ENCODE measurements around the gene TMEM185A.
"Not testable (repeated sequence)": the region's sequence is repeated elsewhere in the genome, so short reads cannot be mapped to it uniquely, and the experiment has no call there.

TMEM185A gene

DNA sequence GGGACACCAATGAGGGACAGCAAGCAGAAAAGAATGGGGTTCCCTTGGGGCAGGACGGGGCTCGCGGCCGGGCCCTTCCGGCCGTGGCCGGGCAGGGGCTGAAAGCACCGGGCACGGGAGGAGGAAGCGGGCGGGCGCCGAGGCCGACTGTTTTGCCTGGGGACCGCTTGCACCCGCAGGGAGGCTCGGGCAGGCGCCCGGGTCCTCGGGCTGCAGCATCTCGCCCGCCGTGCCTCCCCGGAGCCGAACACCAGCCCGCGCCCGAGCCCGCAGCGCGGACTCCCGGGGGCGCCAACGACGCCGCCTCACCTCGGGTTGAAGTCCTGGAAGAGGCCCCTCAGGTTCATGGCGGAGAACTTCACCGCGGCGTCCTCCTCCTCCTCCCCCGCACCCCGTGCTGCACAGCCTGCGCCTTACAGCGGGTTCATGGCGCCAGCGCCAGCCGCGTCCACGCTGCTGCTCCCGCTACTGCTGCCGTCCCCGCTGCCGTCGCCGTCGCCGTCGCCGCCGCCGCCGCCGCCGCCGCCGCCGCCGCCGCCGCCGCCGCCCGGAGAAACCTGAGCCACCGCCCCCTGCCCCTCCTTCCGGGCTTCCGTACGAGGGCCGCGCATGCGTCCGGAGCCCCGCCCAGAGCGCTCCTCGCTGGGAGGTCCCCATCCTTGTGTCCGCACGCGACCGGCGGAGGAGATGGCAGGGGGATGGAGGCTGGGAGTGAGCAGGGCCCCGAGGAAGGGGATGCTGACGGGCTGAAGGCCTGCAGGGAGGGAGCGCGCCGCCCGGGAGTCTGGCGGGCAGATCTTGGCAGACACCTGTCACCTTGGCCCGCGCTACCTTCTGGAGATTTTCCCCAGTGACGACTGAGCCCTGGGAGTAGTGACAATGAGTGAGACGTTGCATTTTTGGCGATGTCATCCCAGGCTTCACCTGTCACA is at the start of gene TMEM185A:
TMEM185A (minus strand) TSS at position 559 of the 932 bp plus-strand sequence; CDS start at position 347, 212 bp downstream.
- peak; percentile 43 to 48 for DNase-seq (ENCODE audit: low read depth in 2 of 2)

DNA sequence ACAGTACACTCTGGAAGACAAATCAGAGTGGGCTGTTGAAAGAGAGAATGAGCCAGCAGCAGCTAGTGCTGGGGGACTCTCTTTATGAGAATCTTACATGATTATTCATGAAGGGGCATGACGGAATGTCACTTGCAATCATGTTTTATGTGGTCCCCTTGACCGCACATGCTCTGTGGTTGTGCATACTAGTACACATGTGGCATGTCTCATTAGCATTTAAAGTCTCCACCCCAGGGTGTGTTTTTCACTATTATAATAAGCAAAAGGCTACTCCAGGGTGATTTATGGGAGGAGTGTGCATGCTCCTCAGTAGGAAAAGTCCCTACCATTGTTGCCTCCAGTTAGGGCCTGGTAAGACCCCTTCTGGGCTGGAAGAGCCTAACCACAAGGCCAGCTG is 49.6 kb upstream of the TMEM185A start:
- no peak for DNase-seq (ENCODE audit: low read depth in 2 of 2)

DNA sequence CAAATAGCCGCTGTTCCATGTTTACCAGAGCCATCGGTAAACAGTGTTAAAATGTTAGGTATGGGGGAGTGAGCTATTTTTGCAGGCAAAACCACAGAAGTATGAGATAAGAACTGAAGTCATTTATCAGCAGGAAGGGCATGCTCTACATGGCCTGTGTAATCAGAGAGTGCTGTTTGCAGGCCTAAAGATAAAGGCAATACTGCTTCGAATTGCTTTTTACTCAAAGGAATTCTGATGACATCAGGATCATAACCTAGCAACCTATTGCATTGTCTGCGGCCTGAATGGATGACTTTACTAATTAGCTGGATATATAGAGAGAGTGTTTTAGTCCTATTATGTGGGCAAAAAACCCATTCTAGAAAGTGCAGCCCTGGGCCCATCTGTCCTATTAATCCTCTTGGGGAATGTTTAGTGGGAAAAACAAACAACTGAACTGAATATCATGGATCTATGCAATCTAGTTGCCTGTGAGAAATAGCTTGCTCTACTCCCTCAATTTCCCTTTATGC is 47.6 kb upstream of the TMEM185A start:
- not testable (repeated sequence) for DNase-seq (ENCODE audit: low read depth in 2 of 2)

DNA sequence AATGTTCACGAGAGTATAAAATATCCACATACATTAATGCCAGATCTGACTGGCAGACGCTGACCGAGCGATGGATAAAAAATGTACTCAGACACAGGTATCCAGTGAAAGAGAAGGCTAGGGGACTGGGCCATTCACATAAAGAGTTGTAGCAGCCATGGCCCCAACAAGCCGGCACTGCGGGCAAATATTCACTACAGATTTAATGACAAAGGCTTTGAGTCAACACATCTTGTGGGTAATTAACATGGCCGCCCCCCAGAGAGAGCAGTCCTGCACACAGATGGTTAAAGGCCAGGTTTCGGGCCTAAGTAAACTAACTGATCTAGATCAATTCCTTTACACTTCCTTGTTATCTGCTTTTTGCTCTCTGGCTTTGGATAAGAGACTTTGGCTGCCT is 44.0 kb upstream of the TMEM185A start:
- DNase-seq (ENCODE audit: low read depth in 2 of 2): not testable (repeated sequence)

DNA sequence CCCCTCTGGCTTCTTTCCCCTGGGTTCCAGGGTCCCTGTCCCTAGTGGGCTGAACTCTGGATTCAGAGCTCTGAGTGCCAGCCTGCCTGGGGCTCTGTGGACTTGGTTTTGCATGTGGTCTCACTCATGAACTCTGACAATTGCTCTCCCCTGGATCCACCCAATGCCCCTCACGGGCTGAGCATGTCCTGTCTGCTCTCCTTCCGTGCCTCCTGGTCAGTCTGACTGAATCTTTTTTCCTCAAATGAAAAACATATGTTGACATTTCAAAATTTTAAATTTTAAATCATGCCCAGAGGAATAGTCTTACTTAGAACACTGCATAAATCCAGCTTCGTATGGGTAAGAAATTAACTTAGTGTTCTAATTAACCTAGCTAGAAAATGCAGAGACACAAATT is 43.5 kb upstream of the TMEM185A start:
- DNase-seq (ENCODE audit: low read depth in 2 of 2): not testable (repeated sequence)

DNA sequence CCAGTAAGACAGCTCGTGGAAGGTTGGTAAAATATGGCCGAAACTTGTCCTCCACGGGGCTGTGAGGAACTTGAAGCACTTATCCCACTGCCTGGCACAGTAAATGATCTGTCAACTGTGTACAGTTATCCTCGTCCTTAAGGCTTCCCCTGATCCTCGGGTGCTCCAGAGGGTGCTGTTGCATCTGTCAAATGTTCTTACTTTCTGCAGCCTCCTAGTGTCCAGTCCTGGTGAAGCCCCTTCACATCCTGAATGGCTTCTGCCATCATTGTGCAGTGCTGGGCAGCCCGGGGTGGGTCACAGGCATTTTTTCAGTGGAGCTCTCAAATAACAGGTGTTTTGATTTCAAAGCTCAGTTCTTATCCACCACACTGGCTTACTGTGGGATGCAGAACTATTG is 29.0 kb upstream of the TMEM185A start:
- not testable (repeated sequence) for DNase-seq (ENCODE audit: low read depth in 2 of 2)

DNA sequence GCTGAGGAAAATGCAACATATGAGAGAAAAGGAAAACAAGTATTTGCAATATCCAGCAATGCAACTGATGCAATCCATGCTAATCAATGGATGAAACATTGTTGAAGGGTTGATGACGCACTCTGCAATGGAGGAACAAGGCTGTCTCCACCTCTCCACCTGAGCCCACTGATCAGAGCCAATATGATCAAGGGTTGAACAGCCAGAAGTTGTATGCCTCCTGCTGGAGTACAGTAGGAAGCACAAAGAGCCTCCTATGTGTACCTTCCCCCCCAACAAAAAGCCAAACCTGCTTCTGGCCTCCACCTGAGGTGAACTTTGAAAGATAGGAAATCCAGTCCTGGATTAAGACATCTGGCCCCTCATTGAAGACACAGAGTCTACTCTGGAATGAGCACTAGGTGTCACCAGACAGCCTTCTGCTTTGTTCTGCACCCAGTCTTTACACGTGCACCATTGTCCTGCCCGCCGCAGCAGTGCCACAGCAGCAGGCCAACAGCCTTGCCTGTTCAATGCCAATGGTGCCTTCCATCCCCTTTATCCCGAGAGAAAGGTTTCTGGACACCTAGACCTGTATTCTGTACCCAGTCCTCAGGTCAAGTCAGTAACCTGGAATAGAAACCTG is 24.8 kb upstream of the TMEM185A start:
- DNase-seq (ENCODE audit: low read depth in 2 of 2): not testable (repeated sequence)

DNA sequence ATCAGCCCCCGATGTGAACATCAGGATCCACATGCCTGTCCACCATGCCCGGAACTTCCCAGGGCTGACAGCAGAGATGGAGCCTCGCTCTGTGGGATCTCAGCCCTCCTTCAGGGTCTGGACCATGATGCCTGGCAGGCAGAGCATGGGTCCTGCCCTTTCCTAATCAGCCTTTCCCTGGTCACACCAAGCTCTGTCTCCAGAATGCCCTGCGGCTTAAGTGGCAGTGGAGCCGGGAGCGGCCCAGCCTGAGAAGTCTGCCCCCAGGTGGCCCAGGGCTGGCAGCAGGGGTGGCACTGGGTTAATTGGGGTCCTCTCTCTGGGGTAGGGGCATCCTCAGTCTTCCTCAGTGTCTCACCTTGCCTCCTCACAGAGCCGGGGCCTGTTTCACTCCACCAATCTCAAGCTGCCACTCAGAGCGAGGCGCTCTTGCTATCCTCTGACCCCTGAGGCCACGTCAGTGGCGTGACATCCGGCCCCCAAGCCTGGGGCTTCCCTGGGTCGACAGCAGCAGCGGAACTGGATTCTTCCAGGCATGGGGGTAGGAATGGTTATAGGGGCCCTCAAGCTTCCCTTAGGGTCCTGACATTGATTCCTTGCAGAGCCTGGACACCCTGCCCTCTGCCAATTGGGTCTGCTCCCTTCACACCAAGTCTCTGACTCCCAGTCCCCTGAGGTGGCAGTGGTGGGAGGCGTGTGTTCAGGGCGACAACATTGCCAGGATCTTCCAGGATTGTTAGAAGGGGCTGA is 20.8 kb upstream of the TMEM185A start:
- no peak for DNase-seq (ENCODE audit: low read depth in 2 of 2)

DNA sequence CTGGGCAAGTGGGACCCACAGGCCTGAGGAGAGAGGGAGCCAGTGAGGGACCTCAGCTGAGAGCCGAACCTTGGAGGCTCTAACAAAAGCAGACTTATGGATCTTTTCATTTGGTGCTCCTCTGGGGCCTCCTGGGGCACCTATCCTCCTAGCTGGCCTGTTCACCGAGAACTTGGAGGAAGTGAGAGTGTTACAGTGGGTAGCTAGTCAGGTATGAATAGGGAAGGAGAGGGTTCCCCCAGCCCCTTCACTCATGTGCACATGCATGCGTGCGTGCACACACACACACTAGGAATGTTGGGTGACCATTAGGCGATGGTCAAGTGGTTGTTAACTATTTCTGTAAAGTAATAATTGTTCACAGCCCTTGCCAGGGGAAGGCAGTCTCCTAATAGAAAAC is 18.6 kb upstream of the TMEM185A start:
- no peak for DNase-seq (ENCODE audit: low read depth in 2 of 2)

DNA sequence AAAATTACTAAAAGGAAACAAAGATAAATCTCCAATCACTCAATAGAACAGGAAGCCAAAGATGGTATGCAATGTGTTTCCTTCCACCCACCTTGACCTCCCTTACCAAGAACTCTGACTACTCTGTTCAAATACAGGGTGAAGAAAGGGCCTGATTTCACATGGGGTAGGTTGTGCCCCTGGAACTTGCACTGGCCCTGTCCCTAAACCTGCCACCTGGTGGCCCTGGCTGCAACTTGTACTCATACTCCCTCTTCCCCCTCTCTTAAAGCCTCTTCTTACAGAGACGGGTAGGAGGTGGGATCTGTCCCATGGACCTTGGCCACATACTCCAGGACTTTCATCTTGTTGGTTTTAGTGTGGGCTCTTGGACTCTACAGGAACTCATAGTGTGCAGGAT is 17.3 kb upstream of the TMEM185A start:
- DNase-seq (ENCODE audit: low read depth in 2 of 2): no peak

DNA sequence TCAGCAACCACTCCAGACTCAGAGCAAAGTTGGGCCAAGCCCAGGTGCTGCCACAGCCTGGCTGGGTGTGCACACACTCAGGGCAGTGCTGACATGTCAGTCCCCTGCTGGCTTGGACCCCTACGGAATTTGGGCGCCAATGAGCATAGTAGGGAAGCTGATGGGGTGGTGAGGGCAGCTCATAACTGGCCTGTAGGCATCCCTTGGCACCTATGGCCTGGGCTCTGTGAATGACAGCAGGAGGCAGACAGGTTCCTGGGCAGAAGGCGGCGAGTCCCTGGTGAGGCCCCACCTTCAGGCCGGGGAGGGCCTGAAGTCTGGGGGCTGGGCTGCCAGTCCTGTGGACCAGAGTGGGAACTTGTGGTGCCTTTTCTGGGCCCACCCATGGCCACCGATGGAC is 15.9 kb upstream of the TMEM185A start:
- no peak for DNase-seq (ENCODE audit: low read depth in 2 of 2)

DNA sequence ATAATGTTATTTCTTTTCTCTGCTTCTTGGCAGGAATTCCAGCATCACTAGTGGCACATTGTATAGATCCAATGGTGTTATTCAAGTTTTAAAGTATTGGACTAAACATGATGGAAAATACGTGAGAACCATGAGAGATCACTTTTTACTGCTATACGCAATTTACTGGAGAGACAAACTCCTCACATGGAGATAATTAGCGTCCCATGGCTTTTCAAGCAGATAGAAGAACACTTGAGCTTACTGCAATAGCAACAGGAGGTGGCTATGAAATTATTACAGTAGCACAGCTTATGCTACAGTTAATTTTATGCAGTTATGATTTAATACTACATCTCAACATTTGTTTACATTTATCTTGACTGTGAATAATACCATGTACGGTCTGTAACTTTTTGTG is 11.9 kb upstream of the TMEM185A start:
- no peak for DNase-seq (ENCODE audit: low read depth in 2 of 2)

DNA sequence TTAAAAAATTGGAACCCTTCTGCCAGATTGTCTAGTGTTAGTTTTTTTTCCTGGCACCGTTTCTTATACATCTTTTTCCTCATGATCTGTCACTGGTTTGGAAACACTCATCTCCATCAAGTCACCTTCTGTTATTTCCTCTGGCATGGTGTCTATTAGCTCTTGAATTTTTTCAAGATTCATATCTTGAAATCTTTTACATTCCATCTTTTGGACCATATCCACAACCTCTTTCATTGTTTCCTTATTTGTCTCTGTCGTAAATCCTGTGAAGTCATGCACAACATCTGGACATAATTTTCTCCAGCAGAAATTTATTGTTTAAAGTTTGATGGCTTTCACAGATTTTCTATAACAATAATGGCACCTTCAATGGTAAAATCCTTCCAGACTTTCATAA is 10.2 kb upstream of the TMEM185A start:
- no peak for DNase-seq (ENCODE audit: low read depth in 2 of 2)

DNA sequence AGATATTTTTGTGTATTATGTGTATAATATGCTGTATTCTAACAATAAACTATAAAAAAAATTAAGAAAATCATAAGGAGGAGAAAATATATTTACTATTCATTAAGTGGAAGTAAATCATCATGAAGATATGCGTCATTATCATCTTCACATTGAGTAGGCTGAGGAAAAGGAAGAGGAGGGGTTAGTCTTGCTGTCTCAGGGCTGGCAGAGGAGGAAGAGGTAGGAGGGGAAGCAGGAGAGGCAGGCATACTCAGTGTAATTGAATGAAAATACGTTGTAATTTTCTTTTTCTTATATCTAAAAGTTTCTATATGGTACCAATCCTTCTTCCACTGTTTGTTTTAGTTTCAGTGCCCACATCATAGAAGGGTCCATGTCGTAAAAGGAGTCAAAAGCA is 9.8 kb upstream of the TMEM185A start:
- DNase-seq (ENCODE audit: low read depth in 2 of 2): no peak

DNA sequence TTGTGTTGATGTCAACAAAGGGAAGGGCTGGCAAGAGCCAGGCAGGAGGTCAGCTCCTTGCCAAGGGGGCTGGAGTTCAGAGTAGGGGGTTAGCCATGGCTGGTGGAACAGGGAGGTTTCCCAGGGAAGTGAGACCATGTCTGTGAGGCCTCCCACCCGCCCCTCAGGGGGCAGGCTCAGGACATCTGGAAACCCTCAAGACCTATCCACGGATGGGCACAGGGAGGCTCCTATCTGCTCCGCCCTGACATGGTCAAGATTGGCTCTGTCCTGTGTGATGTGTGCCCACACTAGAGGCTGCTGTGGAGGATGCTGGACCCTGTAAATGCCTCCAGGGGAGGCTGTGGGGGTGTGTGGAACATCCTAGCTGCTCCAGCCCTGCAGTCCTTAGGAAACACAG is 8.0 kb upstream of the TMEM185A start:
- no peak for DNase-seq (ENCODE audit: low read depth in 2 of 2)

DNA sequence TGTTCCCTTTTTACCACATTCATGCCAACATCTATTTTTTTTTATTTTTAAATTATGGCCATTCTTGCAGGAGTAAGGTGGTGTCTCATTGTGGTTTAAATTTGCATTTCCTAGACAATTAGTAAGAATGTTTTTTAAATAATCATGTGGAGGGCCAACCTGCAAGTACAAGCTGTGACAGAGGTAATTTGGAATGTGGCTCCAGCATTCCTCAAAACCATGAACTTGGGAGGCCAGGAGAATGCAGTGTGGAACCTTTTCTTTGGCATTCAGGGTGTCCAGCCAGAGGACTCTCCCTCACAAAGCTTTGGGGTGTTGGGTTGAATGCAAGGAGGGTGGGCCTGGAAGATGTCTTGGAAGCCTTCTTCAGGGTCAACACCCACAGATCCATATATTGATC is 7.3 kb upstream of the TMEM185A start:
- no peak for DNase-seq (ENCODE audit: low read depth in 2 of 2)

DNA sequence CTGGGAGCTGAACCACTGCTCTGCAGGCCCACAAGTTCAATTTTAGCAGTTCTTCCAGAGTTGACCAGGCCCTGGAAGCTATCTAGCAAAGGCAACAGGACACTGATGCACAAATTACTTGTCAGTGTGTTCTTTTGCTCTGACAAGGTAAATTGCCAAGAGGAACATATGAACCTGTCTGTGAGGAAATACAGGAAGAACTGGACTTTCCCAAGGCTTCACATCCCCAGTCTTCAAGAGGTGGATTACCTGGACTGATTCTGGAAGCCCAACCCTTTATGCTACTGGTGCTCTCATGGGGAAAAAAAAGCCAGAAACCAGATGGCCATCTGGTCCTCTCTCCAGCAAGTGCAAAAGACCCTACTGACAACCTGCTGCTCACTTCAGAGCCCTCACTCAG is 1.9 kb upstream of the TMEM185A start:
- DNase-seq (ENCODE audit: low read depth in 2 of 2): no peak

DNA sequence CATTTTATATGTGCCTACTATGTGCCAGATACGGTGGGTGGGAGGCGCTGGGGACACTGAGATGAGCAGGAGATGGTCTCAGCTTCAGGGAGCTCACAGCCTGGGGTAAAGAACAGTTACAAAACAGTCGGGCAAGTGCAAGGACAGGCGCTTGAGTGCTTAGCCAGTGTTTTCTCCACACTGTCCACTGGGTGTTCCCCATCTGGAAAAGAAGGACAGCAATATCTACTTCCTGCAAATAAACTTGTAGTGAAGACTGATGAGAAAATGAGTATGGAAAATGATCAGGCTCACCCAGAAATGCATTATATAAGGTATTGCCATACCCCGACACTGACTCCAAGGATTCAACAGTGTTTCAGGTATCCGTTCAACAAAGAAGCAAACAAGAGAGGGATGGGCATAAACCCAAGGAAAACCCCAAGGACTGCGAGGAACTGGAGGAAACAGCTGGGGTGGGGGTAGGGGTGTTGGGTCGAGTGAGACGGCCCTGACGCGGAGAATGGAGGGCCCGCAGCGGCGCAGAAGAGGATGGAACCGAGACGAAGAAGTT is 835 bp downstream of the TMEM185A start:
- DNase-seq (ENCODE audit: low read depth in 2 of 2): no peak

DNA sequence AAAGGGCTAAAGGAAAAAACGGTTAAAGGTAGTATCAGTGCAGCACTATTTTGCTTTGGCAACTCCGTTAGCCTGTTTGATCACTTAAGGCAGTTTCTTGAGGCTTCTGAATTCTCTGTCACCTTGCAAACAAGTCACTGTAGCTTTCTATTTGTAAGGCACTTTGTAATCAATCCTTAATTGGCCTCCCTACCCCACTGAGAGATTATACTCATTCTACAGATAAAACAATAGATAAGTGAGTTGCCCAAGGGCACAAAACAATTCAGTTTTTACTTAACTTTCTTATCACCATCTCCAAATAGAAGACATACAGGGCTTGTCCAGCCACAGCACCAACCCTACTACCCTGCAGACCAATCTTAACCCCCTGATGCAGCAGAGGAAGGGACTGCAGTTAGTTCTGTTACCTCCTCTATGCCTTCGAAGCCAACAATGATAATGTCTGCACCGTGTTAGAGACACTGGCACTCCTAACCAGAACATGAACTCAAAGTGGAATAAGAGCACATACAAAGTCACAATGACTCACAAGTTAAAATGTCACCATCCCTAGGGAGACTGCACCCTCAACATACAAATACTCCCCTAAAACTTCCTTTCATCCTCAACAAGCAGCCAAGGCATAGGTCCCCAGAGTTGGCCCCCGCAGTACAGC is 1.7 kb downstream of the TMEM185A start:
- DNase-seq (ENCODE audit: low read depth in 2 of 2): no peak

DNA sequence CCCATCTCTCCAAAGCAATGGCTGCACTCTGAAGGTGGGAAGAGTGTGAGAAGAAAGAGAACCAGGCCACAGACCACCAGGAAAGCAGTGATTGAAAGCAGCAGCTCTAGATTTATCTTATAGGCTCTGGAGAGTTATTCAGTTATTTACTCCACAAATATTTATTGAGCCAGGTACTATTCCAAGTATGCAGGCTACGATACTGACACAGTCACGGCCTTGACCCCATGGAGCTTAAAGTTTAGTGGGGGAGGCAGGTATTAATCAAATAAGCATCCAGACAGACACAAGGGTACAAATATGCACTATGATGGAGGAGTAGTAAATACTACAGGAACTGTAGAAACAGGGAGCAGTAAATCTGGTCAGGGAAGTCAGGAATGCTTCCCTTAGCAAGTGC is 2.8 kb downstream of the TMEM185A start:
- DNase-seq (ENCODE audit: low read depth in 2 of 2): no peak

DNA sequence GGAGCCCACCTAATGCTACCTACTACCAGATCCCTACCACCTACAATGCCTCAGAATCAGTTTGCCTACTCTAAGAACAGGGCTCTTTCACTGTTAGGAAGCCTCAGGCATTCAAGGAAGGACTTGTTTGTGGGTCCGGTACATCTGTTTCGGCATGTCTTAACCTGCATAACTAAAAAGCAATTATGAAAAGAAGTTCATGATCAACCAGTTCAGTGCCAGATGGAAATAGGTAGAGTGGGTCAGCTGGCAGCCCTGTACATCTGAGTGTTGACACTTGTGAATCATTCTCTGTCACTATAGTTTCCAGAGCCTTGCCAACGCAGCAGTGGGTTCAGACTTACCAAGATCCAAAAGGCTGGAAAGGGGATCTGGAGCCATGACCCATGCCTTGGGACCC is 3.3 kb downstream of the TMEM185A start:
- no peak for DNase-seq (ENCODE audit: low read depth in 2 of 2)

Measured in stimulated activated CD8-positive, alpha-beta memory T cell treated with anti-CD3 and anti-CD28 coated beads, Interleukin-15, amount 100 ng/mL, for 4 hours (primary cell).